Thymus (tissue), 11 donors: ENCODE data around the gene ZFHX3. TPM values are rescaled to one million over a fixed set of nuclear protein-coding genes. Genes with fewer than 3 reads are reported as not detected.

ENCODE experiments used
- DNase-seq, 9 donors: peaks; one replicate each; pipeline ENCODE4 v3.0.0-alpha.2; 2013; ENCODE audit warnings: low spot score in 9 of 9, low read depth in 6 of 9, missing footprints in 1 of 9
- H3K27ac ChIP-seq, 2 donors: one replicate each; pipeline ENCODE4 v1.5.1; 2013; ENCODE audit warnings: control low read depth in 1 of 2, low read depth in 1 of 2, low read length in 1 of 2, mild to moderate bottlenecking in 1 of 2, moderate library complexity in 1 of 2
- H3K27me3 ChIP-seq, 2 donors: one replicate each; pipeline ENCODE4 v1.5.1; 2013; ENCODE audit warnings: low read length in 1 of 2; ENCODE audit not compliant: control insufficient read depth in 2 of 2, insufficient read depth in 1 of 2
- H3K36me3 ChIP-seq, 2 donors: one replicate each; pipeline ENCODE4 v1.5.1; 2013; ENCODE audit warnings: low read length in 1 of 2, mild to moderate bottlenecking in 1 of 2, moderate library complexity in 1 of 2; ENCODE audit not compliant: control insufficient read depth in 2 of 2, insufficient read depth in 2 of 2
- H3K4me1 ChIP-seq, 2 donors: one replicate each; pipeline ENCODE4 v1.5.1; 2013; ENCODE audit warnings: low read length in 2 of 2; ENCODE audit not compliant: control insufficient read depth in 2 of 2, insufficient read depth in 2 of 2
- H3K4me3 ChIP-seq, 2 donors: one replicate each; pipeline ENCODE4 v1.5.1; 2013; ENCODE audit warnings: low read length in 2 of 2, control low read depth in 1 of 2, mild to moderate bottlenecking in 1 of 2
- H3K9me3 ChIP-seq, 2 donors: one replicate each; pipeline ENCODE4 v1.5.1; 2013; ENCODE audit warnings: low read length in 1 of 2, mild to moderate bottlenecking in 1 of 2; ENCODE audit not compliant: control insufficient read depth in 2 of 2, insufficient read depth in 1 of 2
- WGBS: extraction: QIAGEN DNeasy Blood & Tissue Kit; methylation state at CpG from one replicate; pipeline ENCODE4 v1.1.7; 2013; 5-methylcytosine and 5-hydroxymethylcytosine counted together
- polyA plus RNA-seq: library from polyadenylated mRNA; stranded (reverse); fragments of 200-250 nt; gene quantifications from one replicate; pipeline ENCODE4 v1.2.3, GENCODE V29; 2013
- total RNA-seq: library from RNA; stranded (reverse); fragments of 120-200 nt; gene quantifications from one replicate; pipeline ENCODE4 v1.2.4, GENCODE V29; 2013
- donor health status: healthy.

ZFHX3 gene
- total and polyA plus RNA-seq, 2 donors, result 0.90 to 1.9 TPM

DNA sequence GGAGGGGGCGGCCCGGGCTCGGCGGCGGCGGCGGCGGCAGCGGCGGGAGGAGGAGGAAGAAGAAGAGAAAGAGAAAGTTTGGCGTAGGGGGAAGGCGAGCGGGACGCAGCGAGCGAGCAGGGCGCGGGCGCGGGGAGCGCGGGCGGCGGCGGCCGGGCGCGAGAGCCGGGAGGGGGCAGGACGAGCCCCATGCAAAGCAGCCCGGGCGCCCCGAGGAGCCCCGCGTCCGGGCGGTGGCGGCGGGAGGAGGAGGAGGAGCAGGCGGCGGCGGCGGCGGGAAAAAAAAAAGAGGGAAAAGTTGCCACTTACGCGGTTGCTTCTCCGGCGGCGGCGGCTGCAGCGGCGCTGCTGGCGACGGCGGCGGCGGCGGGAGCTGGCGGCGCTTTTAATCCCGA lies 10.3 kb upstream of the ZFHX3 start:
- DNase-seq, result peak in 1 of 9 donors; percentile 51
- no peaks in the 10 kb centered on the region for H3K9me3 ChIP-seq
- peaks cover 6 to 26% of the 10 kb centered on the region in 2 donors for H3K4me1 ChIP-seq

DNA sequence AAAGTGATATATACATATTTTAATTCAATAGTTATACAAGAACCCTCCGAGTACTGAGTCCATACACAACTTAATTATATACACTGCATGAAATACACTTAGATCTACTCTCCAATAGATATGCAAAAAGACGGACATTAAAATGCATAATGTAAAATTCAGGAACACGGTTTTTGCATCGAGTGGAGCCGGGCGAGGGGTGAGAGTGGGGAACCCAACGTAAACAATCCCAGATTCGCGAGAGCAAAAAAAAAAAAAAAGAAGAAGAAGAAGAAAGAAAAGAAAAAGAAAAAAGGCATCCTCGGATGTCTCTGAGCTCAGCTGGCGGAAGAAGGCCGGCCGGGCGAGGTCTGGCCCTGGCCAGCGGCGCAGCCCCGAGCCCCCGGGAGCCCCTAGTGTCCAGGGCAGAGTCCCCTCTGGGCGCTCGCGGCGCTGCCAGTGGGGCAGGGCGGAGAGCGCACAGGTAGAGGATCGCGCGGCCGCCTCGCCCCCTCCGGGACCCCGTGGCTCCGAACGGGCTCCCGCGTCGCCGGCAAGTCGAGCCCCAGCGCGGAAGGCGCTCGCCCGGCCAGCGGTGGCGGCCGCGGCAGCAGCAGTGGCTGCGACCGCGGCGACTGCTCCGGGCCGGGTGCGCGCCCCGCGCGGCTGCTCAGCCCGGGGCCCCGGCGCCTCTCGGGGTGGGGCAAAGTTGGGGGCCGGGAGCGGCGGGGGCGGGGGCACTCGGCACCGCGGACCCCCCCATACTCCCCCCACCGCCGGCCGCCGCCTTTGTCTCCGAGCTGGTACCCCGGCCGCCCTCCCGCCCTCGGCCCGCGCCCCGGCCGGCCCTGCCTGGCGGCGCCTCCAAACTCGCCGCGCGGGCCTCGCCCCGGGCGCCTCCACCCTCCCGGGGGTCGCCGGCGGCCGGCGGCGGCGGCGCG lies 9.6 kb upstream of the ZFHX3 start:
- DNase-seq, result no peak
- H3K27ac ChIP-seq, result peak overlapping the region in 1 of 2 donors; percentile 68
- H3K4me1 ChIP-seq, result peaks cover 6 to 26% of the 10 kb centered on the region in 2 donors
- no peaks in the 10 kb centered on the region for H3K36me3 ChIP-seq
- WGBS, result 1% methylated on average over 101 of the region's 101 CpGs
- peaks cover 72 to 85% of the 10 kb centered on the region in 2 donors for H3K27me3 ChIP-seq
- H3K4me3 ChIP-seq, result peak overlapping the region; percentile 18 to 80
- H3K9me3 ChIP-seq, result no peaks in the 10 kb centered on the region

More for the DNA sequence above, 10.3 kb upstream of the ZFHX3 start:
- under 1% methylated on average over 61 of the region's 61 CpGs for WGBS
- Histone ChIP-seq H3K27ac (peak overlapping the region in 1 of 2 donors; percentile 68), H3K27me3 (peaks cover 73 to 90% of the 10 kb centered on the region in 2 donors), H3K4me3 (peak overlapping the region in 1 of 2 donors; percentile 80), H3K36me3 (no peaks in the 10 kb centered on the region)

DNA sequence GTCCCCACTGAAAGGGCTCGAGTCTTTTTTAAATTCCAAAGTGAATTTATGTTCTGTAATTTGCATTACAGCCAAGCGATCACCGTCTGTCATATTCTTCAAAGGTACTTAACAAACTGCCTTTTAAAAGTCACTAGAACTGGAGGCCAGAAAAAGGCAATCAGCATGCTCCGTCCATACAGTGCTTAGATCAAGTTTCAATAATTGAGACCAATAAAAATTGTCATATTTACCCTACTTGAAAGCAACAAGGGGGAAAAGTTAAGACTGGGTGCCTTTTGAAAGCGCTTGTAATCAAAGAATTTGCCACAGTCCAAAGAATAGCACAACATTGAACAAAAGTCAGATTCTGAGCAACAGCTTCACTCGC lies 9.0 kb upstream of the ZFHX3 start:
- Histone ChIP-seq H3K36me3 (no peaks in the 10 kb centered on the region), H3K9me3 (no peaks in the 10 kb centered on the region), H3K4me1 (peaks cover 6 to 26% of the 10 kb centered on the region in 2 donors), H3K4me3 (no peak overlapping the region), H3K27me3 (peaks cover 66 to 79% of the 10 kb centered on the region in 2 donors), H3K27ac (peak overlapping the region in 1 of 2 donors; percentile 24)
- DNase-seq, result no peak
- 87% methylated on average over 6 of the region's 6 CpGs for WGBS

DNA sequence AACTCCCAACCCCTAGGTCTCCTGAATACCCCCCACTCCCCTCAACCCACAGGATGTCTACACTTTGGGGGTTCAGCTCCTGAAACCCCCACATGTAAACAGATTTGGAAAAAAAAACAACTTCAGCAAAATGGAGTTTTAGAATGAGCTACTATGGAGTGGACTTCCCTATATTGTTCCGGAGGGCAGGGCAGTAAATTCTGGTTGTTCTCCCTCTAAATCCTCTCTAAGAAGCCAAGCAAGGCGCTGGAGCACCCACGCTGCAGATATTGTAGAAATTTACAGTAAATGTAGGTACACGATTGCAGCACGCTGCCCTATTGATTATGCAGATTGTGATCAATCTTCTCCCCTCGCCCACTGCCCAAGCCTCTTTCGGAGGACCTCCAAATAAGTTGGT lies 8.5 kb upstream of the ZFHX3 start:
- WGBS, result 87% methylated on average over 7 of the region's 7 CpGs
- H3K4me1 ChIP-seq, result peaks cover 6 to 26% of the 10 kb centered on the region in 2 donors
- H3K27me3 ChIP-seq, result peaks cover 68 to 74% of the 10 kb centered on the region in 2 donors
- peak overlapping the region in 1 of 2 donors; percentile 26 for H3K27ac ChIP-seq
- H3K4me3 ChIP-seq, result no peak overlapping the region
- H3K9me3 ChIP-seq, result no peaks in the 10 kb centered on the region
- no peak for DNase-seq
- H3K36me3 ChIP-seq, result no peaks in the 10 kb centered on the region

DNA sequence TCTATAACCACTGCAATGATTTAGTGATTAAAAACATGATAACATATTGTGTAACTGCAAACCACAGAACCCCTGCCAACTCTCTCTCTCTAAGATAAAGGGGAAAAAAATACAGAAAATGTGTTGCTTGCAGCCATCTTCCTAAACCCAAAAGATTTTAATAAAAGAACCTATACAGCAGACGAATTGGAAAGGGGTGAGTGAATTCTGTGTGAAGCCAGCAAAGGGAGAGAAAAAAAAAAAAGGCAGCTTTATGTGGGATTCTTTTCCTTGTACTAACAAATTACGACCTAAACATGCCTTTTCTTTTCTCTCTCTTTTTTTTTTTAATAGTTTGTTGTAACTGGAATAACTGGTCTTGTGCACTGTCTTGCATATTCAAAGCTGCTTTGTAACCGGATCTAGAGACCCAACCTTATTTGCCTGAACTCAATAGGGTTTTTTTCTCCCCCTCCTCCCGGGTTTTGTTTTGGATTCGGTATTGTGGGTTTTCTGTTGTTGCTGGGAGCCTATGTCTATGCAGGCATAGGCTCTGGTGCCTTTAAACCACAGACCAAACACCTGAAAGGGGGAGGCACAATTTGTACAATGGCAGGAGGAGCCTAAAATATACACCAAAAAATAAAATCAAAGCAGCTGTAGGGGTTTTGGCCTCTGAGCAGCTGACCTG lies 7.0 kb upstream of the ZFHX3 start:
- Histone ChIP-seq H3K27me3 (peaks cover 58 to 64% of the 10 kb centered on the region in 2 donors), H3K27ac (peak overlapping the region in 1 of 2 donors; percentile 12), H3K4me3 (no peak overlapping the region), H3K4me1 (peaks cover 6 to 26% of the 10 kb centered on the region in 2 donors), H3K36me3 (no peaks in the 10 kb centered on the region), H3K9me3 (no peaks in the 10 kb centered on the region)
- DNase-seq, result peak in 1 of 9 donors; percentile 36
- 12% methylated on average over 5 of the region's 5 CpGs for WGBS

DNA sequence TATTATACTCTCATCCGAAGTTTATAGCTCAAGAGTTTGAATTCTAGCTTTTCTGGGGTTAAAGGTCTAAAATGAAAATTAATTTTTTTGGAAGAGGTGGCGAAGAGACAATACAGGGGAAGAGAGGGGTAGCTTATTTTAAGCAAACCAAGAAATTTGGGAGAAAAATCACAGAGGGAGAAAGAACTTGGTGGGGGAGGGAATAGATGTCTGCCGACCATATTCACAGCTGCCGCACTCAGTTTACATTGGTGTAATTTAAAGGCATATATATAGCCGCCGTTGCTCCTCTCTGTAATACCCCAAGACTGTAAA lies 6.5 kb upstream of the ZFHX3 start:
- Histone ChIP-seq H3K9me3 (no peaks in the 10 kb centered on the region), H3K27ac (no peak overlapping the region), H3K4me1 (peaks cover 6 to 26% of the 10 kb centered on the region in 2 donors), H3K36me3 (no peaks in the 10 kb centered on the region), H3K27me3 (peaks cover 53 to 61% of the 10 kb centered on the region in 2 donors), H3K4me3 (no peak overlapping the region)
- WGBS, result 34% methylated on average over 6 of the region's 6 CpGs
- no peak for DNase-seq

DNA sequence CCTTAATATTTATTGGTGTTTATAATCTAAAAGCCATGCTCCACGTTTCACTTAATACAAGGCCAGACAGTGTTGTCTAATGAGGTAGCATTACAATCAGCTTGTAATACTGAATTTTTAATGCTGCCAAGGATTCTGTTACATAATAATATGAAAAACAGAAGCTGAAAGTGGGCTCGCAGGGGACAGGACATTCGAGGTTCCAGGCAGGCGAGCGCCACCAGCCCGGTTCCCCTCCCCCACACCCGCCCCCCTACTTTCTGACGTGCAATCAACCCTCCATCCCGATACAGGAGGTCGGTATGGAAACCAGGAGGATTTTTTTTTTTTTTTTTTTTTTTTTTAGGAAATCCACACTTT lies 6.2 kb upstream of the ZFHX3 start:
- no peak for DNase-seq
- no peaks in the 10 kb centered on the region for H3K9me3 ChIP-seq
- H3K27ac ChIP-seq, result no peak overlapping the region
- H3K36me3 ChIP-seq, result no peaks in the 10 kb centered on the region
- 69% methylated on average over 10 of the region's 10 CpGs for WGBS
- peaks cover 6 to 26% of the 10 kb centered on the region in 2 donors for H3K4me1 ChIP-seq
- H3K4me3 ChIP-seq, result no peak overlapping the region
- peaks cover 52 to 61% of the 10 kb centered on the region in 2 donors for H3K27me3 ChIP-seq

DNA sequence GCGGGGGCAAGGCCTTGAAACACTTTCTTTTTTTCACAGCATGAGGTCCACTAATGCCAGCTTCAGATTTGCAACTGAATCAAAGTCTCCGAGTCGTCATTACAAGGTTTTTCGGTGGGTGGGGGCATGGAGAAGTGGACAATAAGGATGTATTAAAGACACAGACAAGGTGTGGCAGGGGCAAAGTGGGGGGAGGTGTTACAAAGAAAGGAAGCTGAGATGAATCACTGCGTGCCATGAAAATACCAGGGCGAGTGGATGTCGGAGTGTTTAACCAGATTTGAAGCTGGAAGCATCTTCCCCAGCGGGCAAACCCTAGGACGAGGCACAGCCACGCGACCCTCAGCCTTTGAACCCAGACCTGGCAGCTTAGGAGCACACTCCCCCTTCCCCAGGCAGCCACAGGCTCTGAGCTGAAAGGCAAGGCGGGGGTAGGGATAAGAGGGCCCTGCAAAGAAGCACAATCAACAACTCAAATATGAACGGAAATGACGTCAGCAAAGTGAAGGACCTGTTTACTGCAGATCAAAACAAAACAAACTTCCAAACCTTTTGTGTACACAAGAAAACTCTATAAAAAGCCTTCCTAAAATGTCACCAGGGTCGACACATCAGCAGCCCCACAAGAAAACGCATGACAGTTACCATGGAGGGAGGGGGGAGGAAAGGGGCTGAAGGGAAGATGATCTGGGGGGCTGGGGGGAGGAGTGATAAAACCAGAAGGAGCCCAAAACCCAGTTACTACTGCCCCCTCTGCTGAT lies 5.6 kb upstream of the ZFHX3 start:
- H3K36me3 ChIP-seq, result no peaks in the 10 kb centered on the region
- H3K4me3 ChIP-seq, result no peak overlapping the region
- no peaks in the 10 kb centered on the region for H3K9me3 ChIP-seq
- DNase-seq, result no peak
- peaks cover 52 to 61% of the 10 kb centered on the region in 2 donors for H3K27me3 ChIP-seq
- H3K4me1 ChIP-seq, result peaks cover 4 to 27% of the 10 kb centered on the region in 2 donors
- peak overlapping the region in 1 of 2 donors; percentile 55 for H3K27ac ChIP-seq
- 92% methylated on average over 16 of the region's 16 CpGs for WGBS

DNA sequence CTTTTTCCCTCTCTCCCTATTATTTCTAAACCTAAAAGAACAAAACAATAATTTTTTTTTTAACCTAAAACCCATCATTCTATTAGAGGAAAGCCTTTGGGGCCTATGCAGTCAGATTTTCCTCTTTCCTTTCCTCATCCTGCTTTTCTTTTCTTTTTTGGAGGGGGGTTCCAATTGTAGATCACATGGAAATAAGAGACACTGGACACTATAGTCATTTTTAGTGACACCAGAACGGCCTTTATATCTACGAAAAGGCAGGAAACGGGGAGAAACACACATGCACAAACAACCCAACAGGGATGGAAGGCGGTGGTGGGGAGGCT lies 5.1 kb upstream of the ZFHX3 start:
- DNase-seq, result no peak
- peak overlapping the region in 1 of 2 donors; percentile 55 for H3K27ac ChIP-seq
- WGBS, result 94% methylated on average over 4 of the region's 4 CpGs
- H3K36me3 ChIP-seq, result no peaks in the 10 kb centered on the region
- H3K9me3 ChIP-seq, result no peaks in the 10 kb centered on the region
- H3K4me1 ChIP-seq, result peaks cover 4 to 29% of the 10 kb centered on the region in 2 donors
- peaks cover 53 to 65% of the 10 kb centered on the region in 2 donors for H3K27me3 ChIP-seq
- no peak overlapping the region for H3K4me3 ChIP-seq
